ENCODE measurements around the gene NDRG4. TPM values are rescaled to one million over a fixed set of nuclear protein-coding genes. Genes with fewer than 3 reads are reported as not detected.

NDRG4 gene, protein sequence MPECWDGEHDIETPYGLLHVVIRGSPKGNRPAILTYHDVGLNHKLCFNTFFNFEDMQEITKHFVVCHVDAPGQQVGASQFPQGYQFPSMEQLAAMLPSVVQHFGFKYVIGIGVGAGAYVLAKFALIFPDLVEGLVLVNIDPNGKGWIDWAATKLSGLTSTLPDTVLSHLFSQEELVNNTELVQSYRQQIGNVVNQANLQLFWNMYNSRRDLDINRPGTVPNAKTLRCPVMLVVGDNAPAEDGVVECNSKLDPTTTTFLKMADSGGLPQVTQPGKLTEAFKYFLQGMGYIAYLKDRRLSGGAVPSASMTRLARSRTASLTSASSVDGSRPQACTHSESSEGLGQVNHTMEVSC
- 100 to 1,000 TPM; 163 to 238 TPM for total RNA-seq

DNA sequence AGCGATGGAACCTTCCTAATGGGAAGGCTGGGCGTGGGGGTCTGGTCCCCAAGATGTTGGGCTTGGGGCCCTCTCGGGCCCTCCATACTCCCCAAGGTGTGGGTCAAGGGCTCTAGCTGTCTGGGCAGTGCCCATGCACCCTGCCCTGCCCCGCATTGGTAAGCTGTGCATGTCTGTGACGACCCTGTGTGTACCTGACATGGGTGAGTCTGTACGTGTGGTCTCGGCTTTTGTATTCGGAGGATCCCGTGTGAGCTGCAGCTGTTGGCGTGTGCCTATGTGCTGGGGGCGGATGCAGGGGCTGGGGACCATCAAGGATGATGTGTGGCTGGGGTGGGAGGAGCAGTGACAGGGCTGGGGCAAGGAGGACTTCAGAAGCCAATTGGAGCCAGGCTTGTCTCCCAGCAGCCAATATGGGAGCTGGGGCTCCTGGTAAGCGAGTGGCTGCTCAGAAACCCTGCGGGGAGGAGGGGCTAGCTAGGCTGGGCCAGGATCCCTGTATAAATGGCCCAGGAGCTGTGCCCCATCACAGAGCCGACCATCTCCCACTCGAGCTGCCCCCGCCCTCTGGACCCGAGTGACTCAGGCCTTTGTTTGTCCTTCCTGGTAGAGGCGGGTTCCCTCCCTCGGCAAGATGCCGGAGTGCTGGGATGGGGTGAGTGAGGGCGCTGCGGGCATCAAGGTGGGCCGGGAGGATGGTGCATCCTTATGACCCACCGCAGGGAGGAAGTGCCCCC, at the start of gene NDRG4:
Gene NDRG4 (plus strand): TSS at position 529 of the 737 bp plus-strand sequence. CDS start 106 bp downstream, at position 635.
- Histone ChIP-seq H3K36me3 (peaks cover 8% of the 10 kb centered on the region), H3K4me3 (peak within 1 kb of the TSS; percentile 9 to 35), H3K27me3 (no peaks in the 10 kb centered on the region), H3K9me3 (no peaks in the 10 kb centered on the region), H3K4me1 (peaks cover 0 to 38% of the 10 kb centered on the region in 2 donors), H3K27ac (peak within 1 kb of the TSS in 1 of 2 donors; percentile 26)
- no peak for DNase-seq (ENCODE audit: low spot score)
- TF ChIP-seq, protein P1, sequence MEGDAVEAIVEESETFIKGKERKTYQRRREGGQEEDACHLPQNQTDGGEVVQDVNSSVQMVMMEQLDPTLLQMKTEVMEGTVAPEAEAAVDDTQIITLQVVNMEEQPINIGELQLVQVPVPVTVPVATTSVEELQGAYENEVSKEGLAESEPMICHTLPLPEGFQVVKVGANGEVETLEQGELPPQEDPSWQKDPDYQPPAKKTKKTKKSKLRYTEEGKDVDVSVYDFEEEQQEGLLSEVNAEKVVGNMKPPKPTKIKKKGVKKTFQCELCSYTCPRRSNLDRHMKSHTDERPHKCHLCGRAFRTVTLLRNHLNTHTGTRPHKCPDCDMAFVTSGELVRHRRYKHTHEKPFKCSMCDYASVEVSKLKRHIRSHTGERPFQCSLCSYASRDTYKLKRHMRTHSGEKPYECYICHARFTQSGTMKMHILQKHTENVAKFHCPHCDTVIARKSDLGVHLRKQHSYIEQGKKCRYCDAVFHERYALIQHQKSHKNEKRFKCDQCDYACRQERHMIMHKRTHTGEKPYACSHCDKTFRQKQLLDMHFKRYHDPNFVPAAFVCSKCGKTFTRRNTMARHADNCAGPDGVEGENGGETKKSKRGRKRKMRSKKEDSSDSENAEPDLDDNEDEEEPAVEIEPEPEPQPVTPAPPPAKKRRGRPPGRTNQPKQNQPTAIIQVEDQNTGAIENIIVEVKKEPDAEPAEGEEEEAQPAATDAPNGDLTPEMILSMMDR (IDR thresholded peaks at IDR 0.05), result no peak

DNA sequence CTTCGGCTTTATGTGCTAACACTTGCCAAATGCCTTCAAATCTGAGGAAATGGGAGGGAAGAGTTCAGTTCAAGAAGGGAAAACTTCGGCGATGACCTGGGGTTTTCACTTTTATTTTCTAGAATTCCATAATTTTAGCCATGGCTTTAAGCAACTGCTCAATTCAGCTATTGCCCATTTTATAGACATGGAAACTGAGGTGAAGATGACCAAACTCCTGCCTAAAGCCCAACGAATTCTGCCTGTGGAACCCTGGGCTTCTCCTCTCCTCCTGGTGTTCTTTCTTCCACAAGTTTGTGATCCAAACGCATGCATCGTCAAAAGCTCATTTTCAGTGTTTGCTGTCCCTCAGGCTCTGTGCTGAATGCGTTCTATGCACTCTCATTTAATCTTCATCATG, 49.4 kb upstream of the NDRG4 start:
- no peaks in the 10 kb centered on the region for H3K4me1 ChIP-seq
- H3K27me3 ChIP-seq, result no peaks in the 10 kb centered on the region
- DNase-seq (ENCODE audit: low spot score), result no peak
- H3K9me3 ChIP-seq, result no peaks in the 10 kb centered on the region
- peak overlapping the region; percentile 42 to 68 for H3K27ac ChIP-seq
- no peaks in the 10 kb centered on the region for H3K36me3 ChIP-seq
- TF ChIP-seq, protein P1 (IDR thresholded peaks at IDR 0.05), result no peak
- H3K4me3 ChIP-seq, result no peak overlapping the region

DNA sequence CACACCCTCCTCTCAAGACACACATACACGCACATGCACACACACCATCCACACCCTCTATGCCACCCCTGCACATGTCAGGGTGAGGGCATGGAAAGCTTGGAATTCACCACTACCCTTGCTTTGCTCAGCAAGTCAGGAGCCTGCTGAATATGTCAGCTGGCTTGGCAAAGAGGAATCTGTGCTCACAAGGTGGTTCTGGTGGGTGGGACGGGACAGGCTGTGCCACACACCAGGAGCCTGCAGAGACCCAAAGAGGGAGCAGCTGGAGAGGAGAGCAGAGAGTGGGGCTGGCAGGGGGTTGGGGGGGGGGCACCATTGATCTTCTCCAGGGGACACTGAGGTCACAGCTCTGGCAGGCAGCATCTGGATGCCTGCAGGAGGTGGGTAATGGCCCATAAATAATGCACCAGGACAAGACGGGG, 48.7 kb upstream of the NDRG4 start:
- Histone ChIP-seq H3K9me3 (no peaks in the 10 kb centered on the region), H3K36me3 (no peaks in the 10 kb centered on the region), H3K27ac (peak overlapping the region; percentile 47 to 68), H3K4me1 (peaks cover 0 to 6% of the 10 kb centered on the region in 2 donors), H3K4me3 (no peak overlapping the region), H3K27me3 (no peaks in the 10 kb centered on the region)
- TF ChIP-seq, protein P1 (IDR thresholded peaks at IDR 0.05), result no peak
- DNase-seq (ENCODE audit: low spot score), result no peak

DNA sequence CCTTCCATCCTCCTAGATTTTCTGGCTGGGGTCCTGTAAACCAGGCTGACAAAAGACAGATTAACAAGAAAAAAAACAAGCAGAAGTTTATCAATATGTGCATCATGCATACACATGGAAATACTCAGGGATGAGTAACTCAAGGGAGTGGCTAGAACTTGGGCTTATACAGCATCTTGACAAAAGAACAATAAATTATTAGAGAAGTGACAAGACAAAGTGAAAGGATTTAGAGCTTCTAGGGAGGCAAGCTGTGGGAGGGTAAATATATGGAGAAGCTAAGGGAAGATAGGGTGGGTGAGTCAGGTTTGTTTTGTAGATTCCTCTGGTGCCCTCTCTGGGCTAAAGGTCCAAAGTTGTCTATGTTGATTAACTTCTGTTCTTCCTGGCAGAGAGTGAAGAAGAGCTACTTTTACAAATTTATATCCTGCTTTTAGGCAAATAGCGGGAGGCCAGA, 48.0 kb upstream of the NDRG4 start:
- peak overlapping the region; percentile 47 to 68 for H3K27ac ChIP-seq
- no peaks in the 10 kb centered on the region for H3K27me3 ChIP-seq
- TF ChIP-seq, protein P1 (IDR thresholded peaks at IDR 0.05), result no peak
- peaks cover 0 to 9% of the 10 kb centered on the region in 2 donors for H3K4me1 ChIP-seq
- no peaks in the 10 kb centered on the region for H3K36me3 ChIP-seq
- no peak overlapping the region for H3K4me3 ChIP-seq
- DNase-seq (ENCODE audit: low spot score), result no peak
- no peaks in the 10 kb centered on the region for H3K9me3 ChIP-seq

DNA sequence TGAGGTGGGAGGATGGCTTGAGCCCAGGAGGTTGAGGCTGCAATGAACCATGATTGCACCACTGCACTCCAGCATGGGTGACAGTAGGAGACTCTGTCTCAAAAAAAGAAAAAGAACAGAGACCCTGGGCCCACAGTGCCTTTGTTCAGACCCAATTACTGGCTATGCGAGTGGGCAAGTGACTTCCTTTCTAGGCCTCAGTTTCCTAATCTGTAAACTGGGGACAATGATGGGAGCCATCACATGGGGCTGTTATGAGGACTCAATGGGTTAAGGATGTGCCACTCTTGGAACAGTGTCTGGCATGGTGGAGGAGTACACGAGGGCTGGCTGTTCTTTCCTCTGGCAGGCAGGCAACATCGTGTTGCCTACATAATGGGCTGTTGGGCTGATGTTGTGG, 47.3 kb upstream of the NDRG4 start:
- Histone ChIP-seq H3K27me3 (no peaks in the 10 kb centered on the region), H3K4me1 (peaks cover 0 to 9% of the 10 kb centered on the region in 2 donors), H3K9me3 (no peaks in the 10 kb centered on the region), H3K27ac (peak overlapping the region in 1 of 2 donors; percentile 68), H3K36me3 (no peaks in the 10 kb centered on the region), H3K4me3 (no peak overlapping the region)
- TF ChIP-seq, protein P1 (IDR thresholded peaks at IDR 0.05), result no peak
- no peak for DNase-seq (ENCODE audit: low spot score)

All from right atrium auricular region (tissue), 2 donors.